SK-N-MC (cell line): ENCODE results near the gene CFAP410.

Source experiments
- DNase-seq: peaks from one replicate; pipeline ENCODE4 v3.0.0-alpha.2; 2011; ENCODE audit warnings: low read depth, low spot score
- H3K27ac ChIP-seq: fragments of 200-600 bp; sonication (generic); 2 replicates; pipeline ENCODE4 v1.5.1; 2016; ENCODE audit warnings: mixed run types
- H3K36me3 ChIP-seq: fragments of 200-600 bp; sonication (generic); 2 replicates; pipeline ENCODE4 v1.6.1; 2017; ENCODE audit warnings: antibody characterized with exemption, low read length, mixed read lengths; ENCODE audit not compliant: insufficient read depth
- H3K4me3 ChIP-seq: fragments of 200-600 bp; sonication (generic); 2 replicates; pipeline ENCODE4 v1.5.1; 2016
- H3K9ac ChIP-seq: fragments of 200-600 bp; sonication (generic); 2 replicates; pipeline ENCODE4 v1.8.0; 2017; ENCODE audit warnings: mixed run types, mixed read lengths; ENCODE audit not compliant: insufficient read length
- H3K9me3 ChIP-seq: fragments of 200-600 bp; sonication (generic); 2 replicates; pipeline ENCODE4 v1.6.1; 2017; ENCODE audit warnings: low read depth, mild to moderate bottlenecking, antibody characterized with exemption, low read length, moderate library complexity, mixed read lengths
- EZH2 ChIP-seq: fragments of 200-600 bp; sonication (generic); IDR thresholded peaks from one replicate; pipeline ENCODE4 v1.6.1; 2017; ENCODE audit warnings: antibody characterized with exemption
- FOXP2 ChIP-seq: optimal IDR thresholded peaks from 2 replicates; pipeline ENCODE3; 2011; ENCODE audit warnings: mild to moderate bottlenecking, moderate library complexity; ENCODE audit not compliant: insufficient read depth; ENCODE audit errors: extremely low read length, control extremely low read depth
- POLR2AphosphoS5 ChIP-seq: IDR thresholded peaks from 2 replicates; pipeline ENCODE4 v1.6.1; 2012; ENCODE audit warnings: mild to moderate bottlenecking, low read depth, low read length, borderline replicate concordance

CFAP410 gene

GRCh38 chr21:44337449-44337848, 1.7 kb downstream of the CFAP410 start:
- Histone ChIP-seq H3K9ac (no peak overlapping the region), H3K27ac (peak overlapping the region; percentile 66), H3K9me3 (no peaks in the 10 kb centered on the region), H3K36me3 (no peaks in the 10 kb centered on the region; the same call in 1 of the 2 replicates), H3K4me3 (no peak overlapping the region)
- TF ChIP-seq FOXP2, result no peak
- no peak for DNase-seq

- Histone ChIP-seq H3K4me3 (no peak overlapping the region), H3K9me3 (no peaks in the 10 kb centered on the region), H3K36me3 (no peaks in the 10 kb centered on the region; the same call in 1 of the 2 replicates), H3K9ac (no peak overlapping the region), H3K27ac (no peak overlapping the region)
- TF ChIP-seq EZH2, result no peak
- TF ChIP-seq FOXP2, result no peak
- TF ChIP-seq POLR2AphosphoS5, result no peak
- DNase-seq, result no peak
Observed at GRCh38 chr21:44335266-44336059, 3.7 kb downstream of the CFAP410 start.

GRCh38 chr21:44334329-44335030, 4.7 kb downstream of the CFAP410 start:
- no peak for DNase-seq
- no peaks in the 10 kb centered on the region for H3K9me3 ChIP-seq
- no peaks in the 10 kb centered on the region; the same call in 1 of the 2 replicates for H3K36me3 ChIP-seq
- H3K4me3 ChIP-seq, result no peak overlapping the region
- H3K27ac ChIP-seq, result no peak overlapping the region
- TF ChIP-seq POLR2AphosphoS5, result no peak
- TF ChIP-seq EZH2, result no peak
- no peak for TF ChIP-seq FOXP2
- H3K9ac ChIP-seq, result no peak overlapping the region

GRCh38 chr21:44333509-44334328, 5.5 kb downstream of the CFAP410 start:
- no peak overlapping the region for H3K9ac ChIP-seq
- TF ChIP-seq POLR2AphosphoS5, result no peak
- no peak for TF ChIP-seq FOXP2
- no peak for TF ChIP-seq EZH2
- no peak overlapping the region for H3K4me3 ChIP-seq
- H3K9me3 ChIP-seq, result no peaks in the 10 kb centered on the region
- H3K36me3 ChIP-seq, result no peaks in the 10 kb centered on the region; the same call in 1 of the 2 replicates
- H3K27ac ChIP-seq, result no peak overlapping the region
- DNase-seq, result no peak

- H3K9ac ChIP-seq, result no peak overlapping the region
- TF ChIP-seq FOXP2 (no peak), POLR2AphosphoS5 (no peak), EZH2 (no peak)
Observed at GRCh38 chr21:44332965-44333364, 6.2 kb downstream of the CFAP410 start.

GRCh38 chr21:44332383-44332782, 6.8 kb downstream of the CFAP410 start:
- DNase-seq, result no peak
- no peak overlapping the region for H3K9ac ChIP-seq
- no peak for TF ChIP-seq POLR2AphosphoS5
- TF ChIP-seq EZH2, result no peak
- no peak for TF ChIP-seq FOXP2
- H3K27ac ChIP-seq, result no peak overlapping the region
- H3K36me3 ChIP-seq, result no peaks in the 10 kb centered on the region; the same call in 1 of the 2 replicates
- H3K4me3 ChIP-seq, result no peak overlapping the region
- no peaks in the 10 kb centered on the region for H3K9me3 ChIP-seq

More at GRCh38 chr21:44332965-44333364, 6.2 kb downstream of the CFAP410 start:
- Histone ChIP-seq H3K4me3 (no peak overlapping the region), H3K27ac (no peak overlapping the region), H3K36me3 (no peaks in the 10 kb centered on the region; the same call in 1 of the 2 replicates), H3K9me3 (no peaks in the 10 kb centered on the region)
- no peak for DNase-seq

GRCh38 chr21:44331650-44332307, 7.4 kb downstream of the CFAP410 start:
- Histone ChIP-seq H3K27ac (no peak overlapping the region), H3K9me3 (no peaks in the 10 kb centered on the region), H3K4me3 (no peak overlapping the region), H3K9ac (no peak overlapping the region), H3K36me3 (no peaks in the 10 kb centered on the region; the same call in 1 of the 2 replicates)
- no peak for TF ChIP-seq FOXP2
- no peak for TF ChIP-seq POLR2AphosphoS5
- TF ChIP-seq EZH2, result no peak
- no peak for DNase-seq

- TF ChIP-seq POLR2AphosphoS5, result no peak
- no peak for TF ChIP-seq FOXP2
- TF ChIP-seq EZH2, result no peak
- H3K27ac ChIP-seq, result no peak overlapping the region
- DNase-seq, result no peak
Observed at GRCh38 chr21:44331209-44331608, 8.0 kb downstream of the CFAP410 start.

More at GRCh38 chr21:44331209-44331608, 8.0 kb downstream of the CFAP410 start:
- Histone ChIP-seq H3K9me3 (no peaks in the 10 kb centered on the region), H3K9ac (no peak overlapping the region), H3K36me3 (no peaks in the 10 kb centered on the region; the same call in 1 of the 2 replicates), H3K4me3 (no peak overlapping the region)
